Breast epithelium (tissue), 3 donors: Measurements from ENCODE around the gene IRF2.

Source experiments
- CTCF ChIP-seq, 3 donors: fragments of 450-650 bp; IDR thresholded peaks; one replicate each; pipeline ENCODE4 v1.5.1; 2016 to 2017; ENCODE audit warnings: antibody characterized with exemption in 3 of 3, mild to moderate bottlenecking in 3 of 3, moderate library complexity in 3 of 3
- POLR2A ChIP-seq: fragments of 450-650 bp; IDR thresholded peaks from one replicate; pipeline ENCODE4 v1.6.1; 2016; ENCODE audit warnings: antibody characterized with exemption, mild to moderate bottlenecking, moderate library complexity
- POLR2AphosphoS5 ChIP-seq, 3 donors: sonication (generic); formaldehyde crosslinking; IDR thresholded peaks; one replicate each; pipeline ENCODE4 v1.6.1; 2017; ENCODE audit warnings: antibody characterized with exemption in 3 of 3

DNA sequence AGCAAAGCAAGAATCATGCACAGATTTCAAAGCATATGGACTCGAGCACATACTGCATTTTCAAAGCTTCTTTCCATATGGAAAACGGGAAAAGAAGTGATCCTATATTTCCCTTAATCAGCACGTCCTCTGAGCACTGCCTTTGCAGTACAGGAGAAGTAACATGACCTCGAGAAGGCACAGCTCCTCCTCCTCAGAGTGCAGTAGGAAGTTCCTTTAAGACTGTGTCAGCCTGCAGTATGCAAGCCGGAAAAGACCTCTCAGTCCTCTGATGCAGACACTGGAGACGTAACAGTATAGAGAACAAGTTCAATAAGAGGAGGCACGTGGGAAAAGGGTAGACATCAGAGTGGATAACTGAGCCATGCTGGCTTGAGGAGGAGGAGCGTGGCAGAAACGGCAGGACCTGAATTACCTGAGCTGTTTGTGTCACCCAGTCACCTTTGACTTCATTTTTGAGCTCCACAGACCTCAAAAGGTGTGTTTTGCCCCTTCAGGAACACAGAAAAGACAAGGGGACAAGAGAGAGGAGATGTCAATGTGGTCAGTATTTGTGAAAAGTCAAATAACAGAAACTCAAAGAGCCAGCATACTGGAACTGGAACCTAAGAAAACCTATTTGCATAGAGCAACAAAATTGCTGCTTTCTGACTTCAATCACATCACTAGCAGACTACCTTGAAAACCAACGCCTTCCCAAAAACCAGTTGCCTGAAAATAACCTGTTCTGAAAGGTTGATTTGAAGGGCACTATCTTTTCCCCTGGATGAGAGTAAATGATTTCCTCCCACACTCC lies 20.8 kb downstream of the IRF2 start:
- TF ChIP-seq POLR2A (no peak), POLR2AphosphoS5 (IDR thresholded peaks at IDR 0.05) (no peak), CTCF (IDR thresholded peaks at IDR 0.05) (no peak)
